H1 (cell line): ENCODE results near the gene CCNB1. TPM values are rescaled to one million over a fixed set of nuclear protein-coding genes. Genes with fewer than 3 reads are reported as not detected.

Experiments used
- HDAC2 ChIP-seq, 2 experiments: fragments of 300-600 bp in 1 of 2; sonication (generic) in 1 of 2; IDR thresholded peaks; 2 replicates each; pipeline ENCODE4 v1.6.1; 2011 to 2012; ENCODE audit warnings: low read depth in 2 of 2, low read length in 2 of 2, mild to moderate bottlenecking in 2 of 2, moderate library complexity in 2 of 2, borderline replicate concordance in 1 of 2, inconsistent platforms in 1 of 2
- HDAC6 ChIP-seq: IDR thresholded peaks from one replicate; pipeline ENCODE4 v1.7.1; 2012; ENCODE audit warnings: low read depth, mild to moderate bottlenecking, inconsistent platforms, low read length, moderate library complexity
- TAF7 ChIP-seq: optimal IDR thresholded peaks from 2 replicates; pipeline ENCODE3; 2011; ENCODE audit warnings: low read depth, mild to moderate bottlenecking, inconsistent platforms, low read length, moderate library complexity, borderline replicate concordance
- polyA plus RNA-seq, 7 experiments: library from polyadenylated mRNA; depleted of rRNA in 3 of 7; stranded (reverse) in 5 of 7; unstranded in 2 of 7; fragments of >200 nt in 5 of 7; fragments of 200-250 nt in 2 of 7; gene quantifications; 1 replicate in 5 of 7; 2 replicates in 1 of 7; 4 replicates in 1 of 7; pipeline versions ENCODE4 v1.2.1 to v1.2.3, GENCODE V29; 2011 to 2013; ENCODE audit warnings: missing spikeins in 2 of 7, mixed read lengths in 2 of 7
- total RNA-seq: library from RNA; stranded (reverse); fragmentation: NEBNext Ultra II Directional; extraction: Animal tissue kit (Norgen Biotek cat#: 25700); gene quantifications from 2 replicates; pipeline ENCODE4 v1.2.1, GENCODE V29; 2021

The CCNB1 gene
- total and polyA plus RNA-seq, 2 of the 8 experiments (the other 6 are each of a cell fraction or from before 2014, with no cell fraction given): 122 to 338 TPM

DNA sequence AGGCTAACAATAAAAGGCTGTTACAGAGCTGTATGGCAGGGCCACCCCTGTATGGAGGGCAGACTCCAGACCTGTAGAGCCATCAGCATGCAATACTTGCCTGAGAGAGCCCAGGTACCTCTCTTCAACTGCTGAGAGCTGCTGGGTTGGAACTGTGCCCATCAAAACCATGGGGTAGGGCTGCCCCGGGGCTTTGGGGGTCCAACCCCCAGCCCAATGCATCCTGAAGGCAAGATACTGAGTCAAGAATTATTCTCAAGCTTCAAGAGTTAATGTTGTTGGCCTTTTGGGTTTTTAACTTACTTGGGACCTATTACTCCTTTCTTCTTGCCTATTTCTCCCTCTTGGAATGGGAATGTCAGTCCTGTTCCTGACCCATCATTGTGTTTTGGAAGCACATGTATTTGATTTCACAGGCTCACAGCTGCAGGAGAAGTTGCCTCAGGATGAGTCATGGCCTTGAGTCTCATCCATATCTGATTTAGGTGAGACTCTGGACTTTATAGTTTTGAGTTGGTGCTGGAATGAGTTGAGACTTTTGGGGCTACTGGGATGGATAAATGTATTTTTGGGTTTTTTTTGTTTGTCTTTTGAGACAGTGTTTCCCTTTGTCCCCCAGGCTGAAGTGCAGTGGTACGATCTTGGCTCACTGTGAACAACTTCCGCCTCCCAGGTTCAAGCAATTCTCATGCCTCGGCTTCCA is 46.7 kb downstream of the CCNB1 start (continued):
- TF ChIP-seq HDAC6: no peak
- TF ChIP-seq HDAC2 (IDR thresholded peaks at IDR 0.05; ENCODE audit: borderline replicate concordance in 1 of 2, low read depth in 2 of 2, low read length in 2 of 2): no peak
- no peak for TF ChIP-seq TAF7
